Activated naive CD8-positive, alpha-beta T cell (primary cell): ENCODE data around the gene OVAAL.
"Not testable (repeated sequence)": the region's sequence is repeated elsewhere in the genome, so short reads cannot be mapped to it uniquely, and the experiment has no call there.

Experiments
- H3K27ac Mint-ChIP-seq: one replicate; pipeline ENCODE4 v1.8.0; 2021; ENCODE audit warnings: mixed read lengths
- H3K27me3 Mint-ChIP-seq: one replicate; pipeline ENCODE4 v1.8.0; 2021; ENCODE audit warnings: mixed read lengths
- H3K36me3 Mint-ChIP-seq: one replicate; pipeline ENCODE4 v1.8.0; 2021; ENCODE audit warnings: mixed read lengths
- H3K4me1 Mint-ChIP-seq: one replicate; pipeline ENCODE4 v1.8.0; 2021; ENCODE audit warnings: low read depth, mixed read lengths
- H3K4me3 Mint-ChIP-seq: one replicate; pipeline ENCODE4 v1.8.0; 2021; ENCODE audit warnings: mild to moderate bottlenecking, mixed read lengths
- H3K9me3 Mint-ChIP-seq: one replicate; pipeline ENCODE4 v1.8.0; 2021; ENCODE audit warnings: low read depth, mixed read lengths

The OVAAL gene

DNA sequence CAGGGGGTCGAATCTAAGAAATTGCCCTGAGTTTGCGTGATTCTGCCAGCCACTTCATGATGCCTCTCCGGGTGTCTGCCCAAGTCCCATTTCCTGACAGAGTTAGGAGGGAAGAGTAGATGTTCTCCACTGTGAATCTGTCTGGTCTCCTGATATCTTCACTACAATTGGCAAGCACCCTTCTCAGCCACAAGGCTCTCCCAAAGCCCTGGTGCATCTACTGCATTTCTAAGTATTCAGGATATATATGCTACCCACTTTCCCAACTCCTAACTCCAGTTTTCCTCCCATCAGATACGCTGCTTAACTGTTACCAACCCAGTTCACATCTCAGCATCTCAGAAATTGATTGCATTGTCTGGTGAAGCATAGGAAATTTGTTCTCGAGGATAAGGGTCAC is 25.9 kb upstream of the OVAAL start:
- Mint-ChIP-seq H3K36me3 (no peaks in the 10 kb centered on the region), H3K4me3 (no peak overlapping the region), H3K4me1 (peaks cover 1% of the 10 kb centered on the region), H3K27me3 (peaks cover 8% of the 10 kb centered on the region), H3K9me3 (no peaks in the 10 kb centered on the region), H3K27ac (no peak overlapping the region)

DNA sequence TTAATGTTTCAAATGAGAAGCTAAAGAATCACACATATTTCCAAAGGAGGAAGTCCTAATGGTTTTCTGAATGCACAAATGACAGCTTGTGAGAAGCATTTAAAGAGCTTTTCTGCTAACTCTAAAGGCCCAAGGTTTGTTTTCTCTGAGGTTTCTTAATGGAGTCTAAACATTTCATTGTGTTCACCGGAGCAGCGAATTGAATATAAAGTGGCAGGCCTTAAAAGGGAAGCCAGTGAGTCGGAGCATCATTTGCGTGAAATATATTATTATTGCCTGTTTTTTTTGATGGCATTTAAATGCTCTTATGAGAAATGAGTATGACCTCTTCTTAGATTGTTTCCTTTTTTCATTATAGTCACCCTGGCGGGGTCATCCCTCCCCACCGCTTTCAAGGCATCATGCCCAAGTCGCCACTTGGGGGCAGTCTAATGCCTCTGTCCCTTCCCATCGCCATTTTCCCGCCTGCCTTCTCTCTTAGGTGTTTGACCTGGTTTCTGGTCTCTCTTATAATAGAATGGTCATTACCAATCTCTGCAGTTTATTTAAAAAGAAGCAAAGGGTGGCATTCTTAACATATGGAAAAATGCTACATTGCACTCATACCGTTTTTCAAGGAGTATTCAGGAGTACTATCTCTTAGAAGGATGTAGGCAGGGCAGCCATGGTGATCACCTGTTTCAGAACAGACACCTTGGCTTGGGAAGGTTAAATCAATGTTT is 25.3 kb upstream of the OVAAL start:
- Mint-ChIP-seq H3K4me1 (peaks cover 1% of the 10 kb centered on the region), H3K4me3 (no peak overlapping the region), H3K27ac (no peak overlapping the region), H3K36me3 (no peaks in the 10 kb centered on the region), H3K9me3 (no peaks in the 10 kb centered on the region), H3K27me3 (peaks cover 8% of the 10 kb centered on the region)

DNA sequence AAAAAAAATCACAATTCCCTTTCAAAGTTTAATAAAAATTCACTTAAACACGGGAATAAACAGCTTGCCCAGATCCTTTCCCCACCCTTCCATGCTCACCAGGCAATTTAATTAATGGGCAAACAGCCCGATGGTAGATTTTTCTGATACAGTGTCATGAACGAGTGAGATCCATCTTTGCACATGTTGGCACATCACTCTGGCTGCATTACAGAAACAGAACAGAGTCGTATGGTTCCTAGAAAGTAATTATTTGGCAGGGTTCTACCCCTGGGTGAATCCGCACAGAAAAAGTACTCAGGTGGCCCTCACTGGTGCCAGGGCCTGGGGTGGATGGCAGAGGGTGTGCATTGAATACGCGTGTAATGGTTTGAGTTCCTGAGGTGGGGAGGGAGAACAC is 24.6 kb upstream of the OVAAL start:
- peaks cover 8% of the 10 kb centered on the region for H3K27me3 Mint-ChIP-seq
- no peak overlapping the region for H3K4me3 Mint-ChIP-seq
- H3K9me3 Mint-ChIP-seq, result no peaks in the 10 kb centered on the region
- peaks cover 1% of the 10 kb centered on the region for H3K4me1 Mint-ChIP-seq
- H3K27ac Mint-ChIP-seq, result no peak overlapping the region
- H3K36me3 Mint-ChIP-seq, result no peaks in the 10 kb centered on the region

DNA sequence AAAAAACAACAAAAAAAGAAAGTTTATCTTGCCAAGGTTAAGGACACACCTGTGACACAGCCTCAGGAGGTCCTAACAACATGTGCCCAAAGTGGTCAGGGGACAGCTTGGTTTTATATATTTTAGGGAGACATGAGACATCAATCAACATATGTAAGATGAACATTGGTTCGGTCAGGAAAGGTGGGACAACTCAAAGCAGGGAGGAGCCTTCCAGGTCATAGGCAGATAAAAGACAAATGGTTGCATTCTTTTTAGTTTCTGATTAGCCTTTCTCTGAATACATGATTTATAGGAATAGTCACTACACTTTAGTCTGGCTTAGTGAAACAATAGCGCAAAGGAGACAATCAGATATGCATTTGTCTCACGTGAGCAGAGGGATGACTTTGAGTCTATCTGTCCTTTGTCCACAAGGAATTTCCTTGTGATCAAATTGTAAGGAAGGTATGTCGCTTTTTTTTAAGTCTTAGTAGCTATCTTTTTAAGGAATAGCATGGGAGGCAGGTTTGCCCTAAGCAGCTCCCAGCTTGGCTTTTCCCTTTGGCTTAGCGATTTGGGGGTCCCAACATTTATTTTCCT is 23.3 kb upstream of the OVAAL start:
- Mint-ChIP-seq H3K9me3 (no peaks in the 10 kb centered on the region), H3K4me1 (peaks cover 1% of the 10 kb centered on the region), H3K36me3 (no peaks in the 10 kb centered on the region), H3K27me3 (peaks cover 8% of the 10 kb centered on the region), H3K27ac (no peak overlapping the region), H3K4me3 (no peak overlapping the region)

DNA sequence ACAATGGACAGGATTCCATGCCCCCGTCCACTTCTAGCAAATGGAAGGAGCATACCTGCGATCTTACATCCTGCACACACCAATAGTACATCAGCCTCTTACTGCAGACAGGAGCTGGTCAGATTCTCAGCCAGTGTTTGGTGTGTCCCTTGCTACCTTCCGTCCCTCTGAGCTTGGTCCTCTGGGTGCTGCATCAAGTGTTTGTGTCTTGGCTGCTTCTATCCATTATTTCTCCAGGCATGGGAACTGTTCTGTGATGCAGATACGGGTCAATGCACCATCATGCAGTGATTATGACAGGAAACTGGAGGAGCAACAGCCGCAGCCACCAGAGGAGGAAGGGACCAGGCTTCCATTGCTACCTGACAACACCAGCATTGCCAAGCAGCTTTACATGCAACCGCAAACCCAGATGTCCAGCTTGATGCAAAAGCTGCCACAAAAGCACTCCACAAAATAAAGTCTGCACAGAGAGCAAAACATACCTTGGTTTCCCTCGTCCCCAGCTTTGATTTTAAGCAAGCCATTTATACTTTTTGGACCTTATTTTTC is 21.9 kb upstream of the OVAAL start:
- Mint-ChIP-seq H3K27me3 (peaks cover 8% of the 10 kb centered on the region), H3K36me3 (no peaks in the 10 kb centered on the region), H3K27ac (no peak overlapping the region), H3K4me3 (no peak overlapping the region), H3K4me1 (peaks cover 1% of the 10 kb centered on the region), H3K9me3 (no peaks in the 10 kb centered on the region)

DNA sequence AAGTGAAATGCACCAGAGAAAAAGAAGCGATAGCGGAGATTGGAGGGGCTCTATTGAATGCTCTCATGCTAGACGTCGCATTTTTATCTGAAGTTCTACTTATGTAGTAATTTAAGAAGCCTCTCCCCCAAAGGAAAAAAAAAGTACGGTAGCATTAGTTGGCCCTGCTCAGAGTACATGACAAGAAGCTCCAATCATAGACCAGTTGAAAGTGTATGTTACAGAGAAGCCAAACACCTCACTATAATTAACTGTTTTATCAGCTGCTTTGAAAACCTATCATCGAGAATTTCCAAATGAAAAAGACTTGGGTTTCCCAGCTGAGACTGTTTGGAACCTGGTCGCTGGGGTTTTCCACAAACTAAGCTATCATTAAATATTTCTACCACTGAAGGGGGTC is 19.6 kb upstream of the OVAAL start:
- H3K27ac Mint-ChIP-seq, result no peak overlapping the region
- peaks cover 3% of the 10 kb centered on the region for H3K27me3 Mint-ChIP-seq
- no peaks in the 10 kb centered on the region for H3K4me1 Mint-ChIP-seq
- no peaks in the 10 kb centered on the region for H3K36me3 Mint-ChIP-seq
- H3K9me3 Mint-ChIP-seq, result no peaks in the 10 kb centered on the region
- H3K4me3 Mint-ChIP-seq, result no peak overlapping the region

DNA sequence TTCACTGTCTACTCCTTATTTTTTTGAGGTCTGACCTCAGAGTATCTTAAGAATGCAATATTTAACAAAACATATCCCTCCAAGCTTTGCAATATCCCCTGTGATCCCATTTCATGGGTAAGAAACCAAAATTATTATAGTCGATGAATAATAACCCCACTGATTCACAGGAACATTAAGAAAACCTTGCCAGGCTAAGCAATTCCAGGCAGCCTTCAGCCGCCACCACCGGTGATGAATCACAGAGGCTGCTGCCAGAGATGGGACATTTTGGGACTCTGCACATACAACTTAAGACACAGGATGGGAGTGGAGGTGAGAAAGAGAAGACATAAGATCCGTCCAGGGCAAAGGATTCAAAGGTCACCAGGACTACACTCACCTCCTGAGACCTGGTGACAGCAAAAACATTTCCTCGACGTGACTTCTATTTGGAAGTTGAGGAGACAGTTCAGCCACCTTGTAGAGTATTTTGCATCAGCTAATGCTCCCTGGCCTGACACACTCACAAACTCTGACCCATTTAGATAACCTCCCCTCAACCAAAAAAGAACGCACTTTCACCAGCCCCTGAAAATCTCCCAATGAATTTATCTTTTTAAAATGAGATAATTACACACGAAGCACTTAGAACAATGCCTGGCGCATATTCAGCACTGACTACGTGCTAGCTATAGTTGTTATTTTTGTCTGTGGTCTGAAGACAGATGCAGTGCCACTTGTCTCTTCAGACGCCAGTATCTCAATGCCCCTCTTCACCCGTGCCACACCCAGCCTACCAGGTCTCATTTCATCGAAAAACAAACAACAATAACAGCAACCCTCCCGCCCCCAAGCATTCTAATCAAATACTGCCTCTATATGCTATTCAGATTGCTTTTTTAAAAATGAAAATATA is 17.8 kb upstream of the OVAAL start:
- no peaks in the 10 kb centered on the region for H3K9me3 Mint-ChIP-seq
- no peaks in the 10 kb centered on the region for H3K36me3 Mint-ChIP-seq
- no peak overlapping the region for H3K27ac Mint-ChIP-seq
- no peak overlapping the region for H3K4me3 Mint-ChIP-seq
- H3K4me1 Mint-ChIP-seq, result no peaks in the 10 kb centered on the region
- no peaks in the 10 kb centered on the region for H3K27me3 Mint-ChIP-seq

DNA sequence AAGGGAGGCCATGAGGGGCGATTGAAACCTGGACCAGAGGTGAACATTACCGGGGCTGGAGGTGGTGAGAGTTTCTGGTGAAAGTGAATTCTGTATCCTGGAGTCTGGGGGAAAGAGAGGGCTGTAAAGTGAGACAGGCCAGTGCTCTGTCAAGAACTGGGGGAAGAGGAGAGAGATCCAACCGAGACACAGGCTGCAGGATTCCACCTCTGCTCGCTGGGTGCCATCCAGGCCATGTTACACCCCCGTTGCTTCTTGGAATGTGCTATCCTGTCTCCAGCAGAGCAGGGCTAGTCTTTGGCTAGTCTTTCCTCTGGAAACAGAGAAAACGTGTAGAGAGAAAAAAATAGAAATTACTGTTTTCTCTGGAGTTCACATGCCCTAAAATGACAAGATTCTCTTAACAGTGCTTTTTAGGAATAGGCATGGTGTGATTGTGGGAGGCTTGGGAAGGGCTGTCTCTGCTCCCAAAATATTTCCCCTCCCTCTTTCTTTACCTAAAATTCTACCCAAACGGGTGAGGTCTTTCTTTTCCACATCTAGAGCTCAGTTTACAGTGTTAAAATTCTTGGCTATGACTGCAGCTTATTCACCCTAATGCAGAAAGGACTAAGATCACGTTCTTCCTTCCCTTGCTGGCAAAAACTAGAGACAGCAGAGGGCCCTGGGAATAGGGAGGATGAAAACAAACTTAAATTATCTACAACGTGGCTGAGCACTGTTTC is 16.5 kb upstream of the OVAAL start:
- no peaks in the 10 kb centered on the region for H3K9me3 Mint-ChIP-seq
- no peaks in the 10 kb centered on the region for H3K4me1 Mint-ChIP-seq
- H3K27me3 Mint-ChIP-seq, result no peaks in the 10 kb centered on the region
- no peak overlapping the region for H3K4me3 Mint-ChIP-seq
- H3K27ac Mint-ChIP-seq, result no peak overlapping the region
- no peaks in the 10 kb centered on the region for H3K36me3 Mint-ChIP-seq

DNA sequence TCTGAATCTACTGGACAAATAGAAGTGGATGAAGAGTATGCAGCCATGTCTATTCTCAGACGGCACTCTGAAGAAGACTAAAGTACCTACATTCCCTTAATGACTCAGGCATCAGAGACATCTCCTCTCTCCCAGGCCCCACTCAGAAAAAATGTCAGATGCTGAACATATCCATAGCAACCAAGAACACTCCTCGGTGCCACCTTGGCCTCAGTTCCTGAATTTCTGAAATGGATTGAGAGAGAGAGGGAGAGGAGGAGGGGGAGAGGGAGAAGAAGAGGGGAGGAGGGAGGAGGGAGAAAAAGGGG is 16.0 kb upstream of the OVAAL start:
- no peaks in the 10 kb centered on the region for H3K4me1 Mint-ChIP-seq
- H3K4me3 Mint-ChIP-seq, result no peak overlapping the region
- H3K27ac Mint-ChIP-seq, result no peak overlapping the region
- H3K9me3 Mint-ChIP-seq, result no peaks in the 10 kb centered on the region
- H3K36me3 Mint-ChIP-seq, result no peaks in the 10 kb centered on the region
- no peaks in the 10 kb centered on the region for H3K27me3 Mint-ChIP-seq

DNA sequence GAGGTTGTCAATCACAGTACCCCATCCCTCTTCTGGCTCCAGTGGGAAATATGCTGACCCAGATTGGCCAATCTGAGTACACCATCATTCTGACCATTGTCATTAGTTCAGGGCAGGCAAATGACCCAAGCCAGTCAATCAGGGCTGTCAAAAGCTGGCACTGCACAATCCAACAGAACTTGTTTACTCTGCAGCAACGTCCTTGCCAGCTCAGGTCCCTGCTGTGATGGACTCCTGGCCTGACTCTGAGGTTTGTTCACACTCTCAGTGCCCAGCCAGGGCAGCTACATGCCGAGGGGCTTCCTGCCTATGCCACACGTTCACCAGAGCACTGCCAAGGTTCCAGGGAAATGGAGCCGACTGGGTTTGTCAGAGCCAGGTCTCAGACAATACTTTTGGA is 14.7 kb upstream of the OVAAL start:
- H3K36me3 Mint-ChIP-seq, result no peaks in the 10 kb centered on the region
- no peak overlapping the region for H3K27ac Mint-ChIP-seq
- H3K4me3 Mint-ChIP-seq, result no peak overlapping the region
- H3K9me3 Mint-ChIP-seq, result no peaks in the 10 kb centered on the region
- H3K27me3 Mint-ChIP-seq, result no peaks in the 10 kb centered on the region
- no peaks in the 10 kb centered on the region for H3K4me1 Mint-ChIP-seq

DNA sequence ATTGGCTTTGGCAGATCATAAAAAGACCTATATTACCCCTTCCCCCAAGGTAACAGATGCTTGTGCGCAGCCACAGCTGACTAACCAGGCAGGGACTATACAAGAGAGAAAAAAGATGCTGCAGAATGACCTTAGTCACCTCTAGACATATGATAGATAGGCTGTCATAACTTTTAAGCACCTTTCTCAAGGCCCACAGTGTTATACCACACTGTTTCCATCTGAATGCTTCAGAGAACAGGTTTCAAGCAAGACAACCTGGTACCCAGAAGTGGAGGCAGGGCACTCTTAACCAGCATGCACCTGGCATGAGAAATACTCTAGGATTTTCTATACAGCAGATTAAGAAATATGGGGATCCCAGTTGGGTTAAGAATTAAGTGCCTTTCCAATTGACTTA is 12.8 kb upstream of the OVAAL start:
- H3K27me3 Mint-ChIP-seq, result no peaks in the 10 kb centered on the region
- no peaks in the 10 kb centered on the region for H3K9me3 Mint-ChIP-seq
- H3K36me3 Mint-ChIP-seq, result no peaks in the 10 kb centered on the region
- H3K4me1 Mint-ChIP-seq, result no peaks in the 10 kb centered on the region
- no peak overlapping the region for H3K27ac Mint-ChIP-seq
- H3K4me3 Mint-ChIP-seq, result no peak overlapping the region

DNA sequence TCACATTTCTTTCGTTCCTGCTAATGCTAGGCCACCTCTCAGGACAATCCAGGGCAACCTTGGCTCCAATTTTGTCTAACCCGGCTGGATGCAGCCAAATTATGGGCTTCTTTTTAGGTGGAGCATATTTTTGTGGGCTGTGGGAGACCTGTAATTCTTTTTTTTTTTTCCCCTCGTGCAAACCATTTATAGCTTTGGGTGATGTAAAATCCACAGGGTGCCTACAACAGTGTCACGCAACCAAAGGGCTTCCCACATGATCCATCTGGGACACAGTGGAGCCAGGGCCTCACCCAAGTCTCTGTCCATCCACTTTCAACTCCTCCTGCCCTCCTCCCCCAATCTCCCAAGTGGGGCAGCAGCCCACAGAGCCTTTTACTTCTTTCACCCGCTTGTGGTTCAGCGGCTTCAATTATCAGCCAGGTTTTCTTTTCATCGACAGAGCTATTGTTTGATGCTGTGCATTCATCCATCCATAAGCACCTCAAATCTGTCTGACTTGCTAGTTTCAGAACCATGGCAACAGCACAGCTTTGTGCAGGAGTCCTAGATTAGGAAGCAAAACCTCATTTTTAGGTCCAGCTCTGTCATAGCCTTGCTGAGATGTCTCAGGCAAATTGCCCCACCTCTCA is 10.0 kb upstream of the OVAAL start:
- no peaks in the 10 kb centered on the region for H3K4me1 Mint-ChIP-seq
- H3K9me3 Mint-ChIP-seq, result no peaks in the 10 kb centered on the region
- no peak overlapping the region for H3K27ac Mint-ChIP-seq
- H3K27me3 Mint-ChIP-seq, result peaks cover 1% of the 10 kb centered on the region
- no peaks in the 10 kb centered on the region for H3K36me3 Mint-ChIP-seq
- no peak overlapping the region for H3K4me3 Mint-ChIP-seq

DNA sequence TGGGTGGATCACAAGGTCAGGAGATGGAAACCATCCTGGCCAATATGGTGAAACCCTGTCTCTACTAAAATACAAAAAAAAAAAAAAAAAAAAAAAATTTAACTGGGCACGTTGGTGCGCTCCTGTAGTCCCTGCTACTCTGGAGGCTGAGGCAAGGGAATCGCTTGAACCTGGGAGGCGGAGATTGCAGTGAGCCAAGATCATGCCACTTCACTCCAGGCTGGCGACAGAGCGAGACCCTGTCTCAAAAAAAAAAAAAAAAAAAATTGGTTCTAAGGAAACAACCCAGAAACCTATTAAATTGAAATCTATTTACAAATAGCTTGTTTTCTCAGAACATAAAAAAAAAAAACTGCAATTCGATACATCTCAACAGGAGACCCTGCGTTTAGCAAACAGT is 9.0 kb upstream of the OVAAL start:
- H3K27me3 Mint-ChIP-seq, H3K9me3 Mint-ChIP-seq, H3K36me3 Mint-ChIP-seq, H3K4me1 Mint-ChIP-seq, H3K27ac Mint-ChIP-seq, H3K4me3 Mint-ChIP-seq: not testable (repeated sequence)

DNA sequence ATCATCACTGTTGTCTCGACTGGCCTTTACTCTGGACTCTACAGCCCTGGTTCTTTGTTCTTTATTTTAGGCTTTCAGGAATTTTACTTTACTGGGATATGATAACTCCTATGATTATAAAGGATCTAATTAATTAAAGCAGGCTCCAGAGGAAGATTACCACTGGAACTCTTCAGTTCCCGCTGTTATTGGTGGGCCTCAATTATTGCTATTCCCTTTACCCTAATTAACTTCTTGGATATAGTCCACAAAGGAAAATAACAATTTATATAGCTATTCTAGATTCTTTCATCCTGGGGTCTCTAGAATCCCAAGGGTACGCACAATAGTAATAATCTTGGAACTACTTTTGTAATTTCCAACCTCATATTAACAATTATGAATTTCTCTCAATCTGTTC is 8.5 kb upstream of the OVAAL start:
- Mint-ChIP-seq H3K27me3 (peaks cover 1% of the 10 kb centered on the region), H3K9me3 (no peaks in the 10 kb centered on the region), H3K36me3 (no peaks in the 10 kb centered on the region), H3K27ac (no peak overlapping the region), H3K4me1 (no peaks in the 10 kb centered on the region), H3K4me3 (no peak overlapping the region)
